ENCODE measurements around the gene B3GAT3.
"Not testable (repeated sequence)": the region's sequence is repeated elsewhere in the genome, so short reads cannot be mapped to it uniquely, and the experiment has no call there.

Gene B3GAT3

DNA sequence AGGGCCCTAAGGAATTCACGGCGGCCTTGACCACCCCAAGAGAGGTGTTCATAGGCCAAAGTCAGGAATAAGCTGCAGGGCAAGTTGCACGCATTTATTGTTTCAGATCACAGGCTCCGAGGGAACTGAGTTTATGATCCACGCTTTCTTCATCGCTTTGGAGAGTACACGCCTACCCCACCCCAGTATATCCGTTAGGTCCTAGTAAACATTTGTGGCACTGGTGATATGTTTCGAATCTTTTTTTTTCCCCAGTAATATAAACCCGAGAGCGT, 23.8 kb upstream of the B3GAT3 start:
- TF ChIP-seq, protein P1, sequence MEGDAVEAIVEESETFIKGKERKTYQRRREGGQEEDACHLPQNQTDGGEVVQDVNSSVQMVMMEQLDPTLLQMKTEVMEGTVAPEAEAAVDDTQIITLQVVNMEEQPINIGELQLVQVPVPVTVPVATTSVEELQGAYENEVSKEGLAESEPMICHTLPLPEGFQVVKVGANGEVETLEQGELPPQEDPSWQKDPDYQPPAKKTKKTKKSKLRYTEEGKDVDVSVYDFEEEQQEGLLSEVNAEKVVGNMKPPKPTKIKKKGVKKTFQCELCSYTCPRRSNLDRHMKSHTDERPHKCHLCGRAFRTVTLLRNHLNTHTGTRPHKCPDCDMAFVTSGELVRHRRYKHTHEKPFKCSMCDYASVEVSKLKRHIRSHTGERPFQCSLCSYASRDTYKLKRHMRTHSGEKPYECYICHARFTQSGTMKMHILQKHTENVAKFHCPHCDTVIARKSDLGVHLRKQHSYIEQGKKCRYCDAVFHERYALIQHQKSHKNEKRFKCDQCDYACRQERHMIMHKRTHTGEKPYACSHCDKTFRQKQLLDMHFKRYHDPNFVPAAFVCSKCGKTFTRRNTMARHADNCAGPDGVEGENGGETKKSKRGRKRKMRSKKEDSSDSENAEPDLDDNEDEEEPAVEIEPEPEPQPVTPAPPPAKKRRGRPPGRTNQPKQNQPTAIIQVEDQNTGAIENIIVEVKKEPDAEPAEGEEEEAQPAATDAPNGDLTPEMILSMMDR (conservative IDR thresholded peaks at IDR 0.05; ENCODE audit: control insufficient read depth, insufficient read depth, low read depth, low read length), result no peak

DNA sequence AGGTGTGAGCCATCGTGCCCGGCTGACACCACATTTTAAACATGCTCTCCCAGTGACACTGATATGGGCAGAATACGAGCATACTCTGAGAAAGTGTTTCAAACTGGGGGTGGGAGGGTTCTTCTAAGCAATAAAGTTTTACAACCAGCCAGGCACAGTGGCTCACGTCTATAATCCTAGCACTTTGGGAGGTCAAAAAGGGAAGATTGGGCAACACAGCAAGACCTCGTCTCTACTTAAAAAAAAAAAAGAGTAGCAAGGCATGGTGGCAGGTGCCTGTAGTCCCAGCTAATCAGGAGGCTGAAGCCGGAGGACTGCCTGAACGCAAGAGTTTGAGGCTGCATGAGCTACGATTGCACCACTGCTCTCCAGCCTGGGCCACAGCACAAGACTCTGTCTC, 22.4 kb upstream of the B3GAT3 start:
- no peak overlapping the region for H3K4me3 ChIP-seq (ENCODE audit: control insufficient read depth, low read depth, low read length)
- no peak for DNase-seq (ENCODE audit: low read depth)
- TF ChIP-seq, protein P1 (conservative IDR thresholded peaks at IDR 0.05; ENCODE audit: control insufficient read depth, insufficient read depth, low read depth, low read length), result no peak

More for the DNA sequence above, 23.8 kb upstream of the B3GAT3 start:
- peak overlapping the region; percentile 82 for H3K4me3 ChIP-seq (ENCODE audit: control insufficient read depth, low read depth, low read length)
- no peak for DNase-seq (ENCODE audit: low read depth)

DNA sequence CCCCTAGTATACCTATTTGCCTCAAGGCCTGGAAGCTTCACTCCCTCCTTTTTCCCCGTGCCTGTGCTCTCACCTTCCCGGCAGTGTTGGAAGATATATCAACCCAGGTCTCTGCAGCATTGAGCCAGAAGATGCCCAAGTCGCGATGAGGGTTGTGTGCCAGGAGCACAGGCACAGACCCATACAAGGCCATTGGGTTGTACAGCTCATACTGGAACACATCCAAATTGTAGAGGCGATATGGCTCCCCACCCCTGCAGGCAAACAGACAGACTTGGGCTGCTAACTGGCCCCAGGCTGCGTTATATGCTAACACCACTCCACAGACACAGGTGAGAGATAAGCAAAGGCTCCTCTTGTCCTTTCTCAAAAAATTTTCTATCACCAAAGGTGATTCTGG, 10.7 kb upstream of the B3GAT3 start:
- no peak for DNase-seq (ENCODE audit: low read depth)
- TF ChIP-seq, protein P1 (conservative IDR thresholded peaks at IDR 0.05; ENCODE audit: control insufficient read depth, insufficient read depth, low read depth, low read length), result no peak

DNA sequence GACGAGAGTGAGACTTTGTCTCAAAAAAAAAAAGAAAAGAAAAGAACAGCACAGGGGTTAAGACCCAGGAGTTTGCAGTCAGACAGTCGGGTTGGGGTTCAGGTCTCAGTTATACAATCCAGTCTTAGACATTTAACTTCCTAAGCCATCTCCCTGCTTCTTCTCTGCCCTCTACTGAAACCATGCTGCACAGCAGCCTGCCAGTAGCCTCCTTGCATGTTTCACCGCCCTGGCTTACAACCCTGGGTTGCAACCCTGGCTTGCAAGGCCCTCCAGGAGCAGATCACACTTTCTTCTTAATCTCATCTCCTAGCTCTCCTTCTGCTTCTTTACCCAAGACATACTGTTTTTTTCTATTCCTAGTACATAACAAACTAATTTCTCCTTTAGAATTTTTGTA, 5.9 kb upstream of the B3GAT3 start:
- TF ChIP-seq, protein P1 (conservative IDR thresholded peaks at IDR 0.05; ENCODE audit: control insufficient read depth, insufficient read depth, low read depth, low read length), result peak; percentile 13
- no peak for DNase-seq (ENCODE audit: low read depth)
- no peak overlapping the region for H3K4me3 ChIP-seq (ENCODE audit: control insufficient read depth, low read depth, low read length)

More for the DNA sequence above, 10.7 kb upstream of the B3GAT3 start:
- H3K4me3 ChIP-seq (ENCODE audit: control insufficient read depth, low read depth, low read length), result no peak overlapping the region

DNA sequence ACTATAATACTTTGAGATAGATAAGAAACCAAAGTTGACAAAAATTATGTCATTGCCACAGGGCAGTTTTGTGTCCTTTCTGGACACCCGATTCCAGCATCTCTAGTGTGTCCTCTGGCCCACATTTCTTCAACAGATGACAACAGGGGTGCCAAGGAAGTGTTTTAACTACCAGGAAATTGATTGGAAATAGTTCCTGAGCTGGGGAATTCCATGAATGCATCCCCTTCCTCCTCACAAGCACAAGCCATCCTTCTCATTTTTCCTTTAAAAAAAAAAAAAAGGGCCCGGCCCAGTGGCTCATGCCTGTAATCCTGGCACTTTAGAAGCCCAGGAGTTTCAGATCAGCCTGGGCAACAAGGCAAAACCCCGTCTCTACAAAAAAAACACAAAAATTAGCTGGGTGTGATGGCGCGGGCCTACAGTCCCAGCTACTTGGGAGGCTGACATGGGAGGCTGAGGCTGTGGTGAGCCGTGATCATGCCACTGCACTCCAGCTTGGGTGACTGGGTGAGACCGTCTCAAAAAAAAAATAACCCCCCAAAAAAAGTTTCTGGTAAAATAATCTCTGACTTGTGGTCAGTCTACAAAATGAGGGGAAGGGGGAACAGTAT, 797 bp upstream of the B3GAT3 start:
- TF ChIP-seq, protein P1 (conservative IDR thresholded peaks at IDR 0.05; ENCODE audit: control insufficient read depth, insufficient read depth, low read depth, low read length), result no peak
- DNase-seq (ENCODE audit: low read depth), result no peak
- H3K4me3 ChIP-seq (ENCODE audit: control insufficient read depth, low read depth, low read length), result no peak overlapping the region

DNA sequence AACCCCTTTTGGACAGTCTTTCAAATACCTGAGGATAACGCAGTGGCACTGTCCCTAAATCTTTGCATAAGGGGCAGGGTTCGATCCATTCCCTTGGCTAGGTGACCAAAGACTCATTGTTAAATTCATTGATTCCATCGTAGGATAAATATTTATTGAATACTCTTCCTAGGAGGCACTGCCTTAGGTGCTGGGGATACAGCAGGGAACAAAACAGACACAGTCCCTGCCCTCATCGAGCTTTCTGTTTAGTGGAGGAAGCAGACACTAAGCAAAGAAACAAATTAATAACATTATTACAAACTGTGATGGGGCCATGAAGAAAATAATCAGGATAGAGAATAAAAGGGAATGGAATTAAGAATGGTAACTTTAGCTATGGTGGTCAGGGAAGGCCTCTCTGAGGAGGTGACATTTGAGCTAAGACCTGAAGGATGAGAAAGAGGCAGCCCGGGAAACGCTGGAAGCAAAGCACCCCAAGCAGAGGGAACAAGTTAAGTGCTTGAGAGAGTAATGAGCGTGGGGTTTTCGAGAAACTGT, 689 bp downstream of the B3GAT3 start:
- DNase-seq (ENCODE audit: low read depth), result no peak
- TF ChIP-seq, protein P1 (conservative IDR thresholded peaks at IDR 0.05; ENCODE audit: control insufficient read depth, insufficient read depth, low read depth, low read length), result no peak
- H3K4me3 ChIP-seq (ENCODE audit: control insufficient read depth, low read depth, low read length), result peak overlapping the region; percentile 88

DNA sequence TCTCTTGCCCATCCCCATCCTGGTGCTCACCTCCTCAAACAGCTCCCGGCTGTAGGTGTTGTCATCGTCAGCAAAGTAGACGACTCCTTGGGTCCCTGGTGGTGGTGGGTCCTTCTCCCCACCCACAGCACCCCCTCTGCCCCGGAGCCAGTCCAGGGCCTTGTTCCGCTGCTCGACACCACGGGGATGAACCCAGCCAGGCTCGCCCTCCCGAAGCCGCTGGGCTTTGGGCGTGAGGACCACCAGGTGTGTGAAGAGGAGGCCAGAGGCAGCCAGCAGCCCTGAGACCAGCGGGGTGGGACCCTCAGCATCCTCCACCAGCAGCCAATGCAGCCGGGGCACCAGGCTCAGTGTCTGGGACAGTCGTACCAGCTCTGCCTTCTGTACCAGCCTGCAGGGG, 4.8 kb downstream of the B3GAT3 start:
- H3K4me3 ChIP-seq (ENCODE audit: control insufficient read depth, low read depth, low read length), result not testable (repeated sequence)

More for the DNA sequence above, 4.8 kb downstream of the B3GAT3 start:
- DNase-seq (ENCODE audit: low read depth), result not testable (repeated sequence)
